Activated T-helper 17 cell treated with anti-CD3 and anti-CD28 coated beads, Interleukin-2, amount 50 U/mL, for 72 hours (primary cell): ENCODE results near the gene MED13. TPM values are rescaled to one million over a fixed set of nuclear protein-coding genes. Genes with fewer than 3 reads are reported as not detected.
"Not testable (repeated sequence)": the region's sequence is repeated elsewhere in the genome, so short reads cannot be mapped to it uniquely, and the experiment has no call there.

ENCODE experiments used
- ATAC-seq: fragments of 150-1000 bp; cut with Tn5 transposase; replicated peaks from 2 replicates; pipeline ENCODE4 v1.10.0; 2021; ENCODE audit warnings: mild to moderate bottlenecking, moderate library complexity
- H3K27ac Mint-ChIP-seq: one replicate; pipeline ENCODE4 v1.8.0; 2022; ENCODE audit warnings: mixed read lengths
- H3K27me3 Mint-ChIP-seq: one replicate; pipeline ENCODE4 v1.8.0; 2022; ENCODE audit warnings: mixed read lengths
- H3K36me3 Mint-ChIP-seq: one replicate; pipeline ENCODE4 v1.8.0; 2022; ENCODE audit warnings: low read depth, mild to moderate bottlenecking, mixed read lengths
- H3K4me1 Mint-ChIP-seq: one replicate; pipeline ENCODE4 v1.8.0; 2022; ENCODE audit warnings: mixed read lengths
- H3K4me3 Mint-ChIP-seq: one replicate; pipeline ENCODE4 v1.8.0; 2022; ENCODE audit warnings: mild to moderate bottlenecking, mixed read lengths
- H3K9me3 Mint-ChIP-seq: one replicate; pipeline ENCODE4 v1.8.0; 2022; ENCODE audit warnings: mixed read lengths
- total RNA-seq, 2 donors: library from RNA; stranded (reverse); gene quantifications; one replicate each; pipeline ENCODE4 v1.2.3, GENCODE V29; 2022

Gene MED13
- total RNA-seq, 2 donors from 2014 or later: 48.9 to 51.3 TPM

DNA sequence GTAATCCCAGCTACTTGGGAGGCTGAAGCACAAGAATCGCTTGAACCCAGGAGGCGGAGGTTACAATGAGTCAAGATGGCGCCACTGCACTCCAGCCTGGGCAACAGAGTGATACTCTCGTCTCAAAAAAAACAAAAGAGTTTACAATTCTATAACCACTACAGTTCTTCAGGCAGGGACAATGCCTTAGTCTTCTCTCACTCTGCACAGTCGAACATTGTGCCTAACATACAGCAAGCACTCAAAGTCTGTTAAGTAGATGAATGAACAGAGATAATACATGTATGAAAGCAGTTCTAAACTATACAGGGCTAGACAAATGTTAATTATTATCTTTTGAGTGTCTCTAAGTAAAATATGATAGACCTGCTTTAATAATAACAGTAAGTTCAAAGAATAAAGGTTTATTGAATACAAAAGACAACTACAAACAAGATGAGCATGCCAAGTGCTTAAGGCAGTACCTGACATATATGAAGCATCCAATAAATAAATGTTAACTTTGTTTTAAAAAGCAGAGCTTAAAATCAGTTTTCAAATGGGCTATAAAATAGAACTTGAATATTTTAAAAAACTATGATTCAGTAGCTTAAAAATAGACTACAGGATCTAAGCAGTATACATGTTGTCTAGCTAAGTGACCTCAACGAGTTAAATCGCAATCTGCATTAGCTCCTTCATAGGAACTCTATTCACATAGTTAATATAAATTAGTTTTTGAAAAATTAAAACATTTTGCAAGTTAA, 156.6 kb downstream of the MED13 start:
- H3K27me3 Mint-ChIP-seq: no peaks in the 10 kb centered on the region
- no peak overlapping the region for H3K4me3 Mint-ChIP-seq
- no peak for ATAC-seq
- no peaks in the 10 kb centered on the region for H3K9me3 Mint-ChIP-seq
- H3K4me1 Mint-ChIP-seq: peaks cover 4% of the 10 kb centered on the region
- H3K36me3 Mint-ChIP-seq: peaks cover 84% of the 10 kb centered on the region
- H3K27ac Mint-ChIP-seq: no peak overlapping the region

DNA sequence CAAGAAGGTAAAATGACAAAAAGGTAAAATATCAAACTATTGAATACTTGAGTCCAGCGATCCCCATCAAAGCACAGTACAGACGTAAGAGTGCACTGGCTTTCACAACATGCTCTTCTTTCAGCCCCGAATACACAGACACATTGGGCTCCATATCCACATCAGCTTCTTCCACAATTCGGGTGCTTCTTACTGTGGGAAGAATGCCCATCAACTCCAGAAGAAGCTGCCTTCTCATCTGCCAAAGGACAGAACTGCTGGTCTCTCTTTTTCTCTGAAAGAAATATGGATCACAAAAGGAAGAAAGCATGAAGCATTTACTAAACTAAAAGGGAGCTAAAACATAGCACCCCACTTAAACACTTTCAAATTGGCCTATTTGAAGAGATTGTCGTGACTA, 157.7 kb downstream of the MED13 start:
- Mint-ChIP-seq H3K27ac (peak overlapping the region; percentile 50), H3K36me3 (peaks cover 84% of the 10 kb centered on the region), H3K4me3 (no peak overlapping the region), H3K27me3 (no peaks in the 10 kb centered on the region), H3K9me3 (no peaks in the 10 kb centered on the region), H3K4me1 (peaks cover 4% of the 10 kb centered on the region)
- no peak for ATAC-seq

- Mint-ChIP-seq H3K27me3 (no peaks in the 10 kb centered on the region), H3K9me3 (no peaks in the 10 kb centered on the region), H3K27ac (peak overlapping the region; percentile 76), H3K4me1 (peaks cover 4% of the 10 kb centered on the region), H3K4me3 (peak overlapping the region; percentile 57), H3K36me3 (peaks cover 85% of the 10 kb centered on the region)
- ATAC-seq: peak; percentile 90
Observed at GRCh38 chr17:61904094-61904710, 160.9 kb downstream of the MED13 start.

DNA sequence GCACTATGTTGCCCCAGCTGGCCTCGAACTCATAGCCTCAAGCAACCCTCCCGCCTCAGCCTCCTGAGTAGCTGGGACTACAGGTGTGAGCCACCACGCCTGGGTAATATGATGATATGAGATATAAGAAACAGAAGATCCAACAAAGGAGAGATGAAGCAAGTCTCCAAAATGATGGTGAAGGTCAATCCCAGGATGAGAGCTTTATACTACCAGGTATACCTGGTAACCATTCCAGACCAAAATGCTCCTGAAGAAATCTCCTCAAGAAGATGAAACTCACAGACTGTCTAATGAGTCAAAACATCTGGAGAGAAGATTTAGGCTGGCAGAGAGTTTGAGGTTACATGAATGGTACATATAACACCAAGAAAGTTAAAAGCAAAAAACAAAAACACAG, 161.8 kb downstream of the MED13 start:
- H3K27ac Mint-ChIP-seq: peak overlapping the region; percentile 76
- H3K4me3 Mint-ChIP-seq: peak overlapping the region; percentile 57
- H3K27me3 Mint-ChIP-seq: no peaks in the 10 kb centered on the region
- H3K36me3 Mint-ChIP-seq: peaks cover 94% of the 10 kb centered on the region
- ATAC-seq: no peak
- no peaks in the 10 kb centered on the region for H3K9me3 Mint-ChIP-seq
- peaks cover 4% of the 10 kb centered on the region for H3K4me1 Mint-ChIP-seq

DNA sequence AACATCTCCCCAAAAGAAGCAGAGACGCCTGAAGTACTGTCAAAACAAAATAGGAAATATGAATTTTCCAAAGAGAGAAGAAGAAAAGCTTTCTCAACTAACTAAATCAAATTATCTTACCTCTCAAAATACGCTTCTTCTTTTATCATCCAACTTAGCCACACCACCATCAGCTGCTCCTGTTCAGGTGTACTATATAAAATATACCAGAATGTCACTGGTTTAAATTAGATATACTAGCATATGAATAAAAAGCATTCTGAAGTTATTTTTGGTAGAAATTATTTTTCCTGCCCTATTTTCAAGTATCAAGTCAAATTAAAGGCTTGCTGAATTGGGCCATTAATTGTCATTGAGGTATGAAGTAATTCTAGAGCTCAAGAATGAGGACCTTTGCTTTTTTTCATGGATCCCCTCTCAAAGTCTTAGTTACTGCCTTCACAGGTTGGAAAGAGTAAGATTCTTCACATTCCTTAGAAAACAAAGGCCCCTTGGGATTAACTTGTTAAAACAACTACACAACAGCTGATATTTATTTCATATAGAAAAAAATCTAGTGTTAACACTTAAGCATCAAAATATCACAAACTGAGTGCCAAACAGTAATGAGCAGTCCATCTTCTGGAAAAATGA, 167.4 kb downstream of the MED13 start:
- Mint-ChIP-seq H3K27ac (no peak overlapping the region), H3K36me3 (peaks cover 95% of the 10 kb centered on the region), H3K9me3 (no peaks in the 10 kb centered on the region), H3K4me3 (no peak overlapping the region), H3K4me1 (no peaks in the 10 kb centered on the region), H3K27me3 (no peaks in the 10 kb centered on the region)
- no peak for ATAC-seq

GRCh38 chr17:61895391-61895790, 169.7 kb downstream of the MED13 start:
- Mint-ChIP-seq H3K27ac (no peak overlapping the region), H3K36me3 (peaks cover 94% of the 10 kb centered on the region), H3K9me3 (no peaks in the 10 kb centered on the region), H3K4me1 (no peaks in the 10 kb centered on the region), H3K27me3 (no peaks in the 10 kb centered on the region), H3K4me3 (no peak overlapping the region)
- ATAC-seq: no peak

- H3K27me3 Mint-ChIP-seq, H3K4me1 Mint-ChIP-seq, H3K4me3 Mint-ChIP-seq, H3K9me3 Mint-ChIP-seq, H3K27ac Mint-ChIP-seq, ATAC-seq: not testable (repeated sequence)
- peaks cover 94% of the 10 kb centered on the region for H3K36me3 Mint-ChIP-seq
Observed at GRCh38 chr17:61894310-61894709, 170.8 kb downstream of the MED13 start.

Other genes with a start within 250 kb of the MED13 start
- 10 to 100 TPM; 19.0 to 21.7 TPM for gene BRIP1, start 201.8 kb downstream of the MED13 start, total RNA-seq
- 10 to 100 TPM; 32.3 to 34.0 TPM for gene INTS2, start 137.3 kb downstream of the MED13 start, total RNA-seq